ENCODE results near the gene R3HDM4.
A peak's percentile ranks its signal among the peaks of the same experiment; 100 is the strongest.

The R3HDM4 gene

DNA sequence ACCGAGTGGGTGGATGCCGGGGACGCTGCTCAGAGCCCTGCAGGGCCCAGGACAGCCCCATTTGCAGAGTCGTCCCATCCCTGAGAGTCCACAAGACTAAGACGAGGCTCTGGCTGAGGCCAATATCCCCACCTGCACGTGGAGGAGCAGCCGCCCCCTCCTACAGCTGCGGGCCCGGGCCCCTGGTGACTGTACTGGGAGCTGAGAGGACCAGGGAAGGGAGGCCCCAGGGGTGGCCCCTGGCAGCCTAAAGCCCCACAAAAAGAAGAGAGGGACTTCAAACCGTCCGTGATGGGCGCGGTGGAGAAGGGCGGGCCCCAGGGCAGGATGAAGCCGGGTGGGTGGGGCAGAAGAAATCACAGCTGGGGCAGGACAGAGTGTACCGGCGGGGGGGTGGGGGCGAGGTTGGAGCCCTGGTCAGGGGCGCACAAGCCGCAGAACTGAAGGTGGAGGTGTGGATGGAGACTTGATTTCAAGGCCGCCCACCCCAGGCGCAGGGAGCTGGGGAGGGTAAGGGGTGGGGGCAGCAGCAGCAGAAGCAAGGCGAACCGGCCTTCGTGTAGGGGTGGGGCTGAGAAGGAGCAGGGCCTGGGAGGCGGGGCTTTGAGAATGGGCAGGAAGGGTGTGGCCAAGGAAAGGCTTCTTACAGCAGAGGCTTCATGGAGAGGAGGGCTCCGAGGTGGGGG lies 40.6 kb downstream of the R3HDM4 start:
- no peak for DNase-seq

DNA sequence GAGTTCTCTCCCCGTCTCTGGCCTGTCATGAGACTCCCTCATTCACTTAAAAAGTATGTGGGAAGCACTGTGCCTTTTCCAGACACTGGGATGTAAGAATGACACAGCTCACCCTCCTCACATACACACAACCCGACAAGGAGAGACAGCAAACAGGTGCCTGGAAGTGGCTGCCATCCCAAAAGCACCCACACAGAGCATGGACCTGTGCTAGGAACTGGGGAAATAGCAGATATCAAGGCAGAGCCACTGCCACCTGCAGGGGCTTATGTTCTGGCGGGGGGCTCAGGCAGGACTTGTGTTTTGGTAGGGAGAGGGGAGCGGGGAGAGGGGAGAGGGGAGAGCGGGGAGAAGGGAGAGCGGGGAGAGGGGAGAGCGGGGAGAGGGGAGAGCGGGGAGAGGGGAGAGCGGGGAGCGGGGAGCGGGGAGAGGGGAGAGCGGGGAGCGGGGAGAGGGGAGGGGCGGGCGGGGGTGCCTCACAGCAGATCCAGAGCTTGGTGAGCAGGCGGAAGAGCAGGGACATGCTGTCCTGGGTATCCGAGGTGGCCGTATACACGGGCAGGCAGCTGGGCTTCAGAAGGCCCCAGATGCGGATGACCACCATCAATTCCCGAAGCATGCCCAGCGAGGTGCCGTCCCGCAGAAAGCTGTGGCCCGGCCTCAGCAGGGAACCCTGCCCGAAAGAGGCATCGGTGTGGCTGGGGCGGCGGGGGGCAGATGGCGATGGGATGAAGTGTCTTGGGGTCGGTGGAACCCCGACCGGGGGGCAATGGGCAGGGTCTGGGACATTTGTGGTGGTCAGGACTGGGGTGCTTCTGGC lies 41.4 kb downstream of the R3HDM4 start:
- no peak for DNase-seq

GRCh38 chr19:870963-871401 lies 42.0 kb downstream of the R3HDM4 start:
- no peak for DNase-seq

DNA sequence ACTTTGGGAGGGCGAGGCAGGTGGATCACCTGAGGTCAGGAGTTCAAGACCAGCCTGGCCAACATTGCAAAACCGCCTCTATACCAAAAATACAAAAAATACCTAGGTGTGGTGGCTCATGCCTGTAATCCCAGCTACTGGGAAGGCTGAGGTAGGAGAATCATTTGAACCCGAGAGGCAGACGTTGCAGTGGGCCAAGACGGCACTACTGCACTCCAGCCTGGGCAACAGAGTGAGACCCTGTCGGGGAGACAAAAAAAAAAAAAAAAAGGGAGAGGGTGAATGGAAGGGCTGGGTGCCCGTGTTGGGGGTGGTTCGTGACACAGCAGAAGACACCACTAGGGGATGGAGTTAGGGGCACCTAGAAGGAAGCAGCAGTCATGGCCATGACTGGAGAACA lies 42.7 kb downstream of the R3HDM4 start:
- no peak for DNase-seq

DNA sequence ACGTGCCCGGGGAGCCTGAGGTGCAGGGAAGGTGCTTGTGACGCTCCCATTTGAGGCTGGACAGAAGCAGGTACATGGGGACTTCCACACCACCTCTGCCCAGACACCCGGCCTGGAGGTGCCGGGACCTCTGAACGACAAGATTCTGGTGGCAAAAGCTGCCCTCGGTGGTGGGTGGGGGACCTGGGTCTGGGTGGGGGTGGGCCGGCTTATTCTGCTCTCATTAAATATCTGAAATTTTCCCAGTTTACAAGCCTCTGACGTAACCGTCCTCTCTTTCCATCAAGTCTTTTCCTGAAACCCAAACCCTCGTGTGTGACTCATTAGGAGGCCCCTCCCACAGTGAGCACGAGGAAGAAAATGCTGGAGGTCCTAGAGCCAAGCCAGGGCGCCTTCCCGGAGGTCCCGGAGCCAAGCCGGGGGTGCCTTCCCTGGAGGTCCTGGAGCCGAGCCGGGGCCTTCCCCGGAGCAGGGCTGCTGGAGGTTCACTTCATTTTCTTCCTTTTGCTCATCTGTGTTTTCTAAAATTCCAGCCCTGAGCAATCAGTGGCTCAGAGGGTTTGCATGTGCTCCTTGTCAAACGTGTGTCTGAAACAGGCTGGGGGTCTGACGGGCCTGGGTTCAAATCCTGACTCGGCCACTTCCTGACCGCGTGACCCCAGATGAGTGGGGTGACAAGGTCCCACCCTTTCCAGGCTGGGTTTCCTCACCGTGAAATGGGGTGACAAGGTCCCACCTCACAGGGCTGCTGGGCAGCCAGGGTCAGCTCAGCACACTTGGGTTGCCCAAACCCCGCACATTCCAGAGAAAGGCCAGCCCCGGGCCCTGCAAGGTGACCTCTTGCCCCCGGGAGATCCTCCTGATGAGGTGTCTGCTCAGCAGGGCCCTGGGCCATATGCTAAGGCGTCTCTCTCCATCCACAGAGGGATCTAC lies 43.5 kb downstream of the R3HDM4 start:
- DNase-seq: peak; percentile 96

GRCh38 chr19:868458-869244 lies 44.4 kb downstream of the R3HDM4 start:
- DNase-seq: no peak

GRCh38 chr19:867855-868457 lies 45.1 kb downstream of the R3HDM4 start:
- no peak for DNase-seq

- no peak for DNase-seq
Observed at GRCh38 chr19:867301-867793, 45.7 kb downstream of the R3HDM4 start.

GRCh38 chr19:866769-867300 lies 46.2 kb downstream of the R3HDM4 start:
- no peak for DNase-seq

DNA sequence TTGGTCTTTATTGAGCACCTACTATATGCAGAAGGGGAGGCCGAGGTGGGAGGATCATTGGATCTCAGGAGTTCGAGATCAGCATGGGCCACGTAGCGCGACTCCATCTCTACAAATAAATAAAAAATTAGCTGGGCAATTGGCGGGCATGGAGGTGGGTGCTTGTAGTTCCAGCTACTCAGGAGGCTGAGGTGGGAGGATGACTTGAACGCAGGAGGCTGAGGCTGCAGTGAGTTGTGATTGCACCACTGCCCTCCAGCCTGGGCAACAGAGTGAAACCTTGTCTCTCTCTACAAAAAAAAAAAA lies 49.8 kb downstream of the R3HDM4 start:
- DNase-seq: no peak

DNA sequence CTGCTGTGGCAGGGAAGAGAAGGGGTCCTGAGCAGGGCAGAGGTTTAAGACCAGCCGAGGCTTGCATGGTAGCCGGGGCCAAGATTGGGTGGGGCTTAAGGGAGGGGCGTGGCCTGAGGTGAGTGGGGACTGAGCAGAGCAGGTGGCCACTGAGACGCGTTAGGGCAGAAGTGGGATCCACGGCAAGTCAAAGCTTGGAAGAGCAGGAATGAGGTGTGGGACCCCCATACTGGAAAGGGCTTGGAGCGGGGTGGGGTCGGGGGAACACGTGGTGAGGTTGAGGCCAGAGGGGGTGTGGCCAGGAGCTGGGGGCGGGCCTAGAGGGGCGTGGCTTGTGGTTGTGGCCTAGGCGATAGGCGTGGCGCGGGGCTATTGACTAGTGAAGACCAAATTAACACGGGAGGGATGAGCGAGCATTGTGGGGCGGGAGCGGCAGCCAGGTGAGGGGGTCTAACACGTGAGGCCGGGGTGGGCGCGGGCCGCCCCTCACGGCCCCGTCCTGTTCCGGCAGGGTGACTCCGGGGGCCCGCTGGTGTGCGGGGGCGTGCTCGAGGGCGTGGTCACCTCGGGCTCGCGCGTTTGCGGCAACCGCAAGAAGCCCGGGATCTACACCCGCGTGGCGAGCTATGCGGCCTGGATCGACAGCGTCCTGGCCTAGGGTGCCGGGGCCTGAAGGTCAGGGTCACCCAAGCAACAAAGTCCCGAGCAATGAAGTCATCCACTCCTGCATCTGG lies 50.3 kb downstream of the R3HDM4 start:
- DNase-seq: peak; percentile 62

DNA sequence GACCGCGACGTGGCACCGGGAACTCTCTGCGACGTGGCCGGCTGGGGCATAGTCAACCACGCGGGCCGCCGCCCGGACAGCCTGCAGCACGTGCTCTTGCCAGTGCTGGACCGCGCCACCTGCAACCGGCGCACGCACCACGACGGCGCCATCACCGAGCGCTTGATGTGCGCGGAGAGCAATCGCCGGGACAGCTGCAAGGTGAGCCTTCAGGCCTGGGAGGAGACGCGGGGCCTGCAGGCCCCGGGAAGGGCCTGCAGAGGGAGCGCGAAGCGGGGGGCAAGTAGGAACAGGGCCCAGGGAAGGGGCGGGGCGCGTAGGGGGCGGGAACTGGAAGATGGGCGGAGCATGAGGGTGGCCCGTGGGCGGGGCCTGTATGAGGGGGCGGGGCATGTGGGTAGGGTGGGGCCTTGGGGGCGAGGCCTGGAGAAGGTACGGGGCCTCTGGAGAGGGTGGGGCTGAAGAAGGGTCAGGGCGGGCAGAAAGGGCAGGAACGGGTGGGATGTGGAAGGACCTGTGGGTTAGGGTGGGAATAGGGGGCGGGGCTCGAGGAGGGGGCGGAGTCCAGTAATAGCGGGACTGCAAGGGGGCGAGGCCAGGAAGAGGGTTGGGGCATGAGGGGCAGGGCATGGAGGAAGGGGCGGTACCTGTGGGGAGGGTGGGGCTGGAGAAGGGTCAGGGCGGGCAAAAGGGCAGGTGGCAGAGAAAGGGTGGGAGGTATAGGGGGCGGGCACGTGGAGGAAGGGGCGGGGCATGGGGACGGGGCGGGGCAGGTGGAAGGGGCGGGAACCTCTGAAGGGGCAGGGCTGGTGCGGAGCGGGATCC lies 51.1 kb downstream of the R3HDM4 start:
- peak; percentile 25 for DNase-seq

- DNase-seq: no peak
Observed at GRCh38 chr19:861141-861755, 51.8 kb downstream of the R3HDM4 start.

GRCh38 chr19:858868-859843 lies 53.9 kb downstream of the R3HDM4 start, which contains the start of gene CFD:
CFD (plus strand) TSS chr19:859664; CDS start chr19:859690, 26 bp downstream.
- DNase-seq: no peak

GRCh38 chr19:858284-858683 lies 54.7 kb downstream of the R3HDM4 start:
- DNase-seq: no peak

GRCh38 chr19:855566-856120 lies 57.4 kb downstream of the R3HDM4 start:
- DNase-seq: no peak

- no peak for DNase-seq
Observed at GRCh38 chr19:855142-855541, 57.9 kb downstream of the R3HDM4 start.

- DNase-seq: no peak
Observed at GRCh38 chr19:854549-854948, 58.5 kb downstream of the R3HDM4 start.
